ENCODE measurements around the gene NPAS4. TPM values are rescaled to one million over a fixed set of nuclear protein-coding genes. Genes with fewer than 3 reads are reported as not detected.

Gene NPAS4
- total RNA-seq, 1 donor from 2014 or later = not detected

DNA sequence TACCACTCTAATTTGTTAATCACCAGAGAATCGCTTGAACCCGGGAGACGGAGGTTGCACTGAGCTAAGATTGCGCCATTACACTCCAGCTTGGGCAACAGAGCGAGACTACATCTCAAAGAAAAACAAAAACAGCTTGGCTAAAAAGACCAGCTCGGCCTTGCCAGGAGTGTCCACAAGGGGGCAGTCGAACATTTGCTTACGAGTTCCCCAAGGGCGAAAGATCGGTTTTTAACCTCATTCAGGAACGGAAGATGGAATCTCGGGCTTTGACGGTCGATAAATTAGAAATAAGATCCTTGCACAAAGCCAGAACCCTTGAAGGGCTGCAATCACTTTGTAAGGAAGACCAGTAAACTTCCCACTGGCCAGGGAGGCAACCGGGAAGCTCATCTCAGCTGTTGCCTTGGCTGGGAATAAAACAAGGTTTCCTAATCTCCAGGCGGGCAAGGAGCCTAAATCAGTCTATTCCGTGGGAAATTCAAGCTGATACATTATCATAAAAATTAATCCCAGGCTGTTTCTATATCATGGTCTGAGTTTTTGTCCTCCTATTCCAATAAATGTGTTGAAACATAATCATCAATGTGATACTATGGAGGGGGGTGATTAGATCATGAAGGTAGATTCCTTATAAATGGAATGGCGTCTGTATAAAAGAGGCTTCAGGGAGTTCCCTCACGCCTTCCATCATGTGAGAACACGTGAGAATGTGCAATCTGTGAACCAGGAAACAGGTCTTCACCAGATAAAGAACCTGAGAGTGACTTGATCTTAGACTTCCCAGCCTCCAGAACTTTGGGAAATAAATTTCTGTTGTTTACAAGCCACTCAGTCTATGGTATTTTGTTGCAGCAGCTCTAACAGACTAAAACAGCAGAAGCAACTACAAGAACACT lies 34.4 kb upstream of the NPAS4 start:
- Histone ChIP-seq H3K4me3 (peak overlapping the region; percentile 16 to 19), H3K27me3 (no peaks in the 10 kb centered on the region), H3K36me3 (no peaks in the 10 kb centered on the region), H3K27ac (peak overlapping the region; percentile 20), H3K9me3 (no peaks in the 10 kb centered on the region), H3K4me1 (no peaks in the 10 kb centered on the region)
- TF ChIP-seq, protein P1, sequence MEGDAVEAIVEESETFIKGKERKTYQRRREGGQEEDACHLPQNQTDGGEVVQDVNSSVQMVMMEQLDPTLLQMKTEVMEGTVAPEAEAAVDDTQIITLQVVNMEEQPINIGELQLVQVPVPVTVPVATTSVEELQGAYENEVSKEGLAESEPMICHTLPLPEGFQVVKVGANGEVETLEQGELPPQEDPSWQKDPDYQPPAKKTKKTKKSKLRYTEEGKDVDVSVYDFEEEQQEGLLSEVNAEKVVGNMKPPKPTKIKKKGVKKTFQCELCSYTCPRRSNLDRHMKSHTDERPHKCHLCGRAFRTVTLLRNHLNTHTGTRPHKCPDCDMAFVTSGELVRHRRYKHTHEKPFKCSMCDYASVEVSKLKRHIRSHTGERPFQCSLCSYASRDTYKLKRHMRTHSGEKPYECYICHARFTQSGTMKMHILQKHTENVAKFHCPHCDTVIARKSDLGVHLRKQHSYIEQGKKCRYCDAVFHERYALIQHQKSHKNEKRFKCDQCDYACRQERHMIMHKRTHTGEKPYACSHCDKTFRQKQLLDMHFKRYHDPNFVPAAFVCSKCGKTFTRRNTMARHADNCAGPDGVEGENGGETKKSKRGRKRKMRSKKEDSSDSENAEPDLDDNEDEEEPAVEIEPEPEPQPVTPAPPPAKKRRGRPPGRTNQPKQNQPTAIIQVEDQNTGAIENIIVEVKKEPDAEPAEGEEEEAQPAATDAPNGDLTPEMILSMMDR (IDR thresholded peaks at IDR 0.05) = peak; percentile 81 to 88 (median 85)
- TF ChIP-seq POLR2A (IDR thresholded peaks at IDR 0.05) = no peak
- peak in 1 of 2 donors; percentile 29 for TF ChIP-seq POLR2AphosphoS5 (IDR thresholded peaks at IDR 0.05; ENCODE audit: insufficient read depth in 1 of 2, low read depth in 1 of 2)
- peak in 1 of 2 donors; percentile 83 for DNase-seq (ENCODE audit: extremely low spot score in 2 of 2)
- intact Hi-C loops (cut with DNase I) = loop anchor here (5.0 kb wide), 1 partner anchor 59 kb away; no protein-coding TSS in a partner anchor

DNA sequence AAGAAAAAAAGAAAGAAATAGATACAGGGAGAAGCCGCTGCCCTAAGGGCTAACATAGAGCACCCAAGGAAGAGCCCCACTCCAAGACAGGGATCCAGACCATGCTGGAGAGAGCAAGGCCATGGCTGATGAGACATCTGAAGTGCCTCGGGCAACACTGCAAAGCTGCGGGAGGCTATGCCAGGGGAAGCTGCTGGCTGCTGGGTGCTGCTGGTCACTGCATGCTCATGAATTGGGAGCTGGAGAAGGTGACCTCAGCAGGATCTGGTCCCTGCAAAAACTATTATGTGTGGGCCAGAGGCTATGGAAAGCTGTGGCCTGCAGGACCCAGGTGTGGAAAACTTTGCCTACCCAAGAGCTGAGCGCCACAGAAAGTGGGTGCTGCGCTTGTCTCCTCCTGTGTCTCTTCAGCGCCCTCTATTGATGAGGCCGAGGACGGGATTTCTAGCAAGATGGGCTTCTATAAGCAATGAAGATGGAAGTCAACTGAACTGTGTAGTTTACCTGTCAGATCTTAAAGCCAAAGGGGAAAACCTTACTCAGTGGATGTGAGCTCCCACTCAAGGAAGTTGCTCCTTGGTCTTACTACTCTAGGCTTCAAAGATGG lies 32.0 kb upstream of the NPAS4 start:
- Histone ChIP-seq H3K4me1 (no peaks in the 10 kb centered on the region), H3K36me3 (no peaks in the 10 kb centered on the region), H3K27me3 (no peaks in the 10 kb centered on the region), H3K4me3 (no peak overlapping the region), H3K9me3 (no peaks in the 10 kb centered on the region), H3K27ac (no peak overlapping the region)
- intact Hi-C loops (cut with DNase I) = loop anchor here (5.0 kb wide), 1 partner anchor 62 kb away; no protein-coding TSS in a partner anchor
- DNase-seq (ENCODE audit: extremely low spot score in 2 of 2) = no peak
- TF ChIP-seq, protein P1 (IDR thresholded peaks at IDR 0.05) = peak in 2 of 3 experiments; percentile 23 to 54
- no peak for TF ChIP-seq POLR2A (IDR thresholded peaks at IDR 0.05)

DNA sequence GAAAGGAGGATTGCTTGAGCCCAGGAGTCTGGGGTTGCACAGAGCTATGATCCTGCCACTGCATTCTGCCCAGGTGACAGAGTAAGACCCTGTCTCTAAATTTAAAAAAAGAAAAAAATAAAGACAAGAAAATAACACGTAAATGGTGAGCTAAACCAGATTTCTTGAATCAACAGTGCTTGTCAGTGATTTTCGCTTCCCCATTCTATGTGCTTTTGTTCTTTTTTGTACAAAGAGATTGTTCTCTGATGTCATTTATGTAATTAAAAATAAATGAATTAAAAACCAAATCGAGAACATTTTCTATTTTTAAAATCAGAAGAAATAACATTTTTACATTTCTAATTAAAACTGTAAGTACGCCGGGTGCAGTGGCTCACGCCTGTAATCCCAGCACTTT lies 29.5 kb upstream of the NPAS4 start:
- Histone ChIP-seq H3K4me3 (no peak overlapping the region), H3K36me3 (no peaks in the 10 kb centered on the region), H3K4me1 (no peaks in the 10 kb centered on the region), H3K9me3 (no peaks in the 10 kb centered on the region), H3K27ac (no peak overlapping the region), H3K27me3 (no peaks in the 10 kb centered on the region)
- DNase-seq (ENCODE audit: extremely low spot score in 2 of 2) = no peak
- TF ChIP-seq POLR2AphosphoS5 (IDR thresholded peaks at IDR 0.05; ENCODE audit: insufficient read depth in 1 of 2, low read depth in 1 of 2) (no peak), POLR2A (IDR thresholded peaks at IDR 0.05) (no peak)
- TF ChIP-seq, protein P1 (IDR thresholded peaks at IDR 0.05) = no peak
- intact Hi-C loops (cut with DNase I) = no loop called here

DNA sequence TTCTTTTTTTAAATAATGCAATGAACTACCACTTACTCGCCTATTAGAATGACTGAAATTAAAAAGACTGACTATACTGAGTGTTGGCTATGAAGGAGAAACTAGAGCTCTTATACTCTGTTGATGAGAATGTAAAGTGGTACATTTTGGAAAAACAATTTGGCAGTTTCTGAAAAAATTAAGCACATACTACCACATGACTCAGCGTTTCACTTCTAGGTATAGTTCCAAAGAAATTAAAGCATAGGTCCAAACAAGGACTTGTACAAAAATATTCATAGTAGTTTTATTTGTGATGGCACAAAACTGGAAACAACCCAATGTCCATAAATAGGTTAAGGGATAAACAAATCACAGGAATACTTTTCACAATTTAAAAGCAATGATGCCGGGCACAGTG lies 26.9 kb upstream of the NPAS4 start:
- Histone ChIP-seq H3K27ac (no peak overlapping the region), H3K4me1 (no peaks in the 10 kb centered on the region), H3K36me3 (no peaks in the 10 kb centered on the region), H3K9me3 (no peaks in the 10 kb centered on the region), H3K27me3 (no peaks in the 10 kb centered on the region), H3K4me3 (no peak overlapping the region)
- no peak for DNase-seq (ENCODE audit: extremely low spot score in 2 of 2)
- TF ChIP-seq POLR2A (IDR thresholded peaks at IDR 0.05) = no peak
- no peak for TF ChIP-seq POLR2AphosphoS5 (IDR thresholded peaks at IDR 0.05; ENCODE audit: insufficient read depth in 1 of 2, low read depth in 1 of 2)
- TF ChIP-seq, protein P1 (IDR thresholded peaks at IDR 0.05) = no peak
- intact Hi-C loops (cut with DNase I) = no loop called here

Data from vagina (tissue), 2 donors.